ENCODE data around the gene C1orf105. TPM values are rescaled to one million over a fixed set of nuclear protein-coding genes. Genes with fewer than 3 reads are reported as not detected.

Gene C1orf105
- polyA plus RNA-seq, 1 of the 3 experiments (the other 2 are of a cell fraction), result not detected

GRCh38 chr1:172492421-172492820 is 71.9 kb downstream of the C1orf105 start:
- Histone ChIP-seq H3K4me3 (ENCODE audit: low read depth in 2 of 2, low read length in 1 of 2) (no peak overlapping the region), H3K79me2 (ENCODE audit: insufficient read depth) (no peaks in the 10 kb centered on the region), H3K9ac (no peak overlapping the region), H3K27ac (ENCODE audit: low read depth in 2 of 2, low read length in 1 of 2) (no peak overlapping the region), H4K20me1 (ENCODE audit: insufficient read depth) (no peaks in the 10 kb centered on the region), H3K27me3 (ENCODE audit: insufficient read depth) (peaks cover 6% of the 10 kb centered on the region; the same call in 1 of the 2 replicates), H3K9me3 (no peaks in the 10 kb centered on the region), H3K36me3 (replicated peaks in 1 of 2; ENCODE audit: control insufficient read depth in 1 of 2, insufficient read depth in 2 of 2, low read length in 1 of 2) (no peaks in the 10 kb centered on the region), H3K9me2 (no peaks in the 10 kb centered on the region), H2AFZ (ENCODE audit: low read depth) (no peak overlapping the region), H3F3A (replicated peaks; ENCODE audit: insufficient read depth) (no peaks in the 10 kb centered on the region), H3K4me2 (no peak overlapping the region), H3K4me1 (ENCODE audit: control insufficient read depth in 1 of 2, insufficient read depth in 2 of 2, low read depth in 1 of 2, low read length in 1 of 2) (peaks cover 0 to 4% of the 10 kb centered on the region in 2 experiments; a peak in 2 of 4 replicates)
- DNase-seq, result no peak
- ChIA-PET CTCF (no interaction called here), POLR2A (no interaction called here)
- 63% methylated on average over 1 of the region's 1 CpG for WGBS (ENCODE audit: low lambda C conversion rate)
- TF ChIP-seq CTCF (IDR thresholded peaks at IDR 0.05), result no peak
- no peak for TF ChIP-seq REST (IDR thresholded peaks at IDR 0.05; ENCODE audit: low read depth, low read length)
- TF ChIP-seq GABPA (IDR thresholded peaks at IDR 0.05; ENCODE audit: low read depth), result no peak
- TF ChIP-seq FOXM1 (IDR thresholded peaks at IDR 0.05; ENCODE audit: low read depth), result no peak
- TF ChIP-seq RXRA (IDR thresholded peaks at IDR 0.05; ENCODE audit: borderline replicate concordance, low read depth), result no peak
- no peak for TF ChIP-seq SMC3 (IDR thresholded peaks at IDR 0.05; ENCODE audit: low read depth, low read length)
- TF ChIP-seq POLR2AphosphoS5 (IDR thresholded peaks at IDR 0.05; ENCODE audit: low read depth, low read length), result no peak
- TF ChIP-seq RCOR1 (IDR thresholded peaks at IDR 0.05; ENCODE audit: low read length), result no peak
- no peak for TF ChIP-seq MXI1 (IDR thresholded peaks at IDR 0.05; ENCODE audit: low read depth, low read length)
- TF ChIP-seq IRF3 (IDR thresholded peaks at IDR 0.05; ENCODE audit: low read depth, low read length), result no peak
- no peak for TF ChIP-seq FOSL2 (IDR thresholded peaks at IDR 0.05; ENCODE audit: borderline replicate concordance, low read depth)
- no peak for TF ChIP-seq ZBTB33 (IDR thresholded peaks at IDR 0.05; ENCODE audit: borderline replicate concordance, low read depth)
- no peak for TF ChIP-seq TCF12 (IDR thresholded peaks at IDR 0.05)

Data from SK-N-SH (cell line).